Astrocyte (in vitro differentiated cells and primary cell): ENCODE measurements around the gene KCTD10.

Experiments
- EZH2 ChIP-seq: IDR thresholded peaks from 2 replicates; pipeline ENCODE4 v1.6.1; 2012; ENCODE audit warnings: mild to moderate bottlenecking, low read length, inconsistent platforms; ENCODE audit not compliant: insufficient read depth
- TF ChIP-seq, protein P1 (sequence below): IDR thresholded peaks from 2 replicates; pipeline ENCODE4 v1.5.1; 2011; ENCODE audit warnings: low read depth, mild to moderate bottlenecking, inconsistent platforms, low read length, moderate library complexity; ENCODE audit not compliant: insufficient read depth

- TF ChIP-seq, protein P1, sequence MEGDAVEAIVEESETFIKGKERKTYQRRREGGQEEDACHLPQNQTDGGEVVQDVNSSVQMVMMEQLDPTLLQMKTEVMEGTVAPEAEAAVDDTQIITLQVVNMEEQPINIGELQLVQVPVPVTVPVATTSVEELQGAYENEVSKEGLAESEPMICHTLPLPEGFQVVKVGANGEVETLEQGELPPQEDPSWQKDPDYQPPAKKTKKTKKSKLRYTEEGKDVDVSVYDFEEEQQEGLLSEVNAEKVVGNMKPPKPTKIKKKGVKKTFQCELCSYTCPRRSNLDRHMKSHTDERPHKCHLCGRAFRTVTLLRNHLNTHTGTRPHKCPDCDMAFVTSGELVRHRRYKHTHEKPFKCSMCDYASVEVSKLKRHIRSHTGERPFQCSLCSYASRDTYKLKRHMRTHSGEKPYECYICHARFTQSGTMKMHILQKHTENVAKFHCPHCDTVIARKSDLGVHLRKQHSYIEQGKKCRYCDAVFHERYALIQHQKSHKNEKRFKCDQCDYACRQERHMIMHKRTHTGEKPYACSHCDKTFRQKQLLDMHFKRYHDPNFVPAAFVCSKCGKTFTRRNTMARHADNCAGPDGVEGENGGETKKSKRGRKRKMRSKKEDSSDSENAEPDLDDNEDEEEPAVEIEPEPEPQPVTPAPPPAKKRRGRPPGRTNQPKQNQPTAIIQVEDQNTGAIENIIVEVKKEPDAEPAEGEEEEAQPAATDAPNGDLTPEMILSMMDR = no peak
- no peak for TF ChIP-seq EZH2
These were observed 15.3 kb upstream of the KCTD10 start for GRCh38 chr12:109492371-109492770.
